GM12878 (cell line): ENCODE measurements around the gene LIPG.
"Not testable (repeated sequence)": the region's sequence is repeated elsewhere in the genome, so short reads cannot be mapped to it uniquely, and the experiment has no call there.

Source experiments
- CTCF ChIP-seq, 3 experiments: IDR thresholded peaks in 2 of 3; conservative IDR thresholded peaks in 1 of 3; 2 replicates each; pipeline ENCODE4 v1.5.1; 2011; ENCODE audit warnings: low read depth in 3 of 3, low read length in 3 of 3, mild to moderate bottlenecking in 3 of 3, control low read depth in 2 of 3, moderate library complexity in 2 of 3, inconsistent platforms in 1 of 3, mixed read lengths in 1 of 3; ENCODE audit not compliant: control insufficient read depth in 2 of 3, insufficient read depth in 1 of 3; ENCODE audit errors: extremely low read depth in 1 of 3
- EP300 ChIP-seq, 2 experiments: fragments of 150-350 bp in 1 of 2; IDR thresholded peaks; 2 replicates each; pipeline ENCODE4 v1.6.1; 2011 to 2012; ENCODE audit warnings: low read depth in 2 of 2, low read length in 2 of 2, borderline replicate concordance in 1 of 2, improper control_type of control experiment in 1 of 2, inconsistent platforms in 1 of 2; ENCODE audit not compliant: control insufficient read depth in 1 of 2
- EZH2 ChIP-seq: IDR thresholded peaks from 2 replicates; pipeline ENCODE4 v1.6.1; 2012; ENCODE audit warnings: low read depth, mild to moderate bottlenecking, control low read depth, inconsistent platforms, low read length, borderline replicate concordance; ENCODE audit not compliant: control insufficient read depth
- FOXK2 ChIP-seq: fragments of 450-650 bp; IDR thresholded peaks from 2 replicates; pipeline ENCODE4 v1.6.1; 2017; ENCODE audit warnings: mild to moderate bottlenecking, moderate library complexity
- HDGF ChIP-seq: fragments of 450-650 bp; IDR thresholded peaks from 2 replicates; pipeline ENCODE4 v1.6.1; 2016; ENCODE audit warnings: antibody characterized with exemption
- POLR2A ChIP-seq: IDR thresholded peaks from 2 replicates; pipeline ENCODE4 v1.6.1; 2011; ENCODE audit warnings: low read depth, mild to moderate bottlenecking, low read length
- SMC3 ChIP-seq: IDR thresholded peaks from 2 replicates; pipeline ENCODE4 v1.6.1; 2011; ENCODE audit warnings: low read length, improper control_type of control experiment, borderline replicate concordance
- TAF1 ChIP-seq: IDR thresholded peaks from 2 replicates; pipeline ENCODE4 v1.6.1; 2011; ENCODE audit warnings: mild to moderate bottlenecking, low read depth, low read length, borderline replicate concordance
- ZSCAN29 ChIP-seq: fragments of 450-650 bp; IDR thresholded peaks from 2 replicates; pipeline ENCODE4 v1.6.1; 2017; ENCODE audit warnings: mild to moderate bottlenecking, moderate library complexity

GRCh38 chr18:49559326-49559931 is 2.4 kb upstream of the LIPG start:
- TF ChIP-seq EP300 (IDR thresholded peaks at IDR 0.05; ENCODE audit: borderline replicate concordance in 1 of 2, control insufficient read depth in 1 of 2, low read depth in 2 of 2, low read length in 2 of 2); TAF1; POLR2A; EZH2; HDGF; FOXK2; ZSCAN29: not testable (repeated sequence)
- peak; percentile 33 to 51 (median 39); a peak in 5 of 6 replicates for TF ChIP-seq CTCF (IDR thresholded peaks at IDR 0.05 in 2 of 3, conservative IDR thresholded peaks at IDR 0.05 in 1 of 3; ENCODE audit: control insufficient read depth in 2 of 3, extremely low read depth in 1 of 3, insufficient read depth in 1 of 3, low read depth in 3 of 3, low read length in 3 of 3)
- peak; percentile 60; the same call in 1 of the 2 replicates for TF ChIP-seq SMC3
